Astrocyte (in vitro differentiated cells and primary cell): ENCODE measurements around the gene POU2F3. TPM values are rescaled to one million over a fixed set of nuclear protein-coding genes. Genes with fewer than 3 reads are reported as not detected.

ENCODE experiments used
- DNase-seq: peaks from one replicate; pipeline ENCODE4 v3.0.0-alpha.2; 2010; ENCODE audit warnings: low read depth
- FAIRE-seq: peaks from 2 replicates; lab custom pipeline; 2011; peaks lifted over from hg19 to GRCh38; lab: Jason Lieb, UNC
- H2AFZ ChIP-seq: 2 replicates; pipeline ENCODE4 v1.6.0; 2012; ENCODE audit warnings: low read depth, low read length, inconsistent platforms
- H3K27ac ChIP-seq: 2 replicates; pipeline ENCODE4 v1.5.1; 2011; ENCODE audit warnings: low read depth, low read length, inconsistent platforms
- H3K27me3 ChIP-seq: 2 replicates; pipeline ENCODE4 v1.6.0; 2011; ENCODE audit warnings: low read length, inconsistent platforms; ENCODE audit not compliant: insufficient read depth
- H3K36me3 ChIP-seq: 2 replicates; pipeline ENCODE4 v1.5.1; 2011; ENCODE audit warnings: low read length, inconsistent platforms; ENCODE audit not compliant: insufficient read depth
- H3K4me1 ChIP-seq: 2 replicates; pipeline ENCODE4 v1.5.1; 2011; ENCODE audit warnings: low read length, inconsistent platforms; ENCODE audit not compliant: insufficient read depth
- H3K4me2 ChIP-seq: 2 replicates; pipeline ENCODE4 v1.6.0; 2012; ENCODE audit warnings: low read length, inconsistent platforms
- H3K4me3 ChIP-seq: 2 replicates; pipeline ENCODE4 v1.5.1; 2011; ENCODE audit warnings: low read depth, mild to moderate bottlenecking, low read length, inconsistent platforms; ENCODE audit not compliant: insufficient read depth
- H3K79me2 ChIP-seq: 2 replicates; pipeline ENCODE4 v1.6.0; 2012; ENCODE audit warnings: mild to moderate bottlenecking, low read length, inconsistent platforms; ENCODE audit not compliant: insufficient read depth
- H3K9ac ChIP-seq: 2 replicates; pipeline ENCODE4 v1.6.0; 2012; ENCODE audit warnings: mild to moderate bottlenecking, low read length, inconsistent platforms
- H3K9me3 ChIP-seq: 2 replicates; pipeline ENCODE4 v1.5.1; 2012; ENCODE audit warnings: low read depth, mild to moderate bottlenecking, low read length, inconsistent platforms; ENCODE audit not compliant: insufficient read depth
- H4K20me1 ChIP-seq: 2 replicates; pipeline ENCODE4 v1.6.0; 2012; ENCODE audit warnings: low read length, inconsistent platforms; ENCODE audit not compliant: insufficient read depth
- H3K27ac Mint-ChIP-seq: one replicate; pipeline ENCODE4 v1.8.0; 2021; ENCODE audit warnings: mild to moderate bottlenecking, mixed read lengths; ENCODE audit not compliant: unreplicated experiment
- H3K27me3 Mint-ChIP-seq: one replicate; pipeline ENCODE4 v1.8.0; 2021; ENCODE audit warnings: low read depth, mixed read lengths; ENCODE audit not compliant: unreplicated experiment
- H3K36me3 Mint-ChIP-seq: one replicate; pipeline ENCODE4 v1.8.0; 2021; ENCODE audit warnings: low read depth, mixed read lengths; ENCODE audit not compliant: unreplicated experiment
- H3K4me1 Mint-ChIP-seq: one replicate; pipeline ENCODE4 v1.8.0; 2021; ENCODE audit warnings: low read depth, mixed read lengths; ENCODE audit not compliant: unreplicated experiment
- H3K4me3 Mint-ChIP-seq: one replicate; pipeline ENCODE4 v1.8.0; 2021; ENCODE audit warnings: mild to moderate bottlenecking, moderate library complexity, mixed read lengths; ENCODE audit not compliant: unreplicated experiment
- H3K9me3 Mint-ChIP-seq: one replicate; pipeline ENCODE4 v1.8.0; 2021; ENCODE audit warnings: mild to moderate bottlenecking, mixed read lengths; ENCODE audit not compliant: unreplicated experiment
- EZH2 ChIP-seq: IDR thresholded peaks from 2 replicates; pipeline ENCODE4 v1.6.1; 2012; ENCODE audit warnings: mild to moderate bottlenecking, low read length, inconsistent platforms; ENCODE audit not compliant: insufficient read depth
- total RNA-seq: library from RNA; stranded (reverse); gene quantifications from 2 replicates; pipeline ENCODE4 v1.2.1, GENCODE V29; 2021
- TF ChIP-seq, protein P1 (sequence below): IDR thresholded peaks from 2 replicates; pipeline ENCODE4 v1.5.1; 2011; ENCODE audit warnings: low read depth, mild to moderate bottlenecking, inconsistent platforms, low read length, moderate library complexity; ENCODE audit not compliant: insufficient read depth

POU2F3 gene
- total RNA-seq, 1 donor from 2014 or later, result 0.20 TPM

DNA sequence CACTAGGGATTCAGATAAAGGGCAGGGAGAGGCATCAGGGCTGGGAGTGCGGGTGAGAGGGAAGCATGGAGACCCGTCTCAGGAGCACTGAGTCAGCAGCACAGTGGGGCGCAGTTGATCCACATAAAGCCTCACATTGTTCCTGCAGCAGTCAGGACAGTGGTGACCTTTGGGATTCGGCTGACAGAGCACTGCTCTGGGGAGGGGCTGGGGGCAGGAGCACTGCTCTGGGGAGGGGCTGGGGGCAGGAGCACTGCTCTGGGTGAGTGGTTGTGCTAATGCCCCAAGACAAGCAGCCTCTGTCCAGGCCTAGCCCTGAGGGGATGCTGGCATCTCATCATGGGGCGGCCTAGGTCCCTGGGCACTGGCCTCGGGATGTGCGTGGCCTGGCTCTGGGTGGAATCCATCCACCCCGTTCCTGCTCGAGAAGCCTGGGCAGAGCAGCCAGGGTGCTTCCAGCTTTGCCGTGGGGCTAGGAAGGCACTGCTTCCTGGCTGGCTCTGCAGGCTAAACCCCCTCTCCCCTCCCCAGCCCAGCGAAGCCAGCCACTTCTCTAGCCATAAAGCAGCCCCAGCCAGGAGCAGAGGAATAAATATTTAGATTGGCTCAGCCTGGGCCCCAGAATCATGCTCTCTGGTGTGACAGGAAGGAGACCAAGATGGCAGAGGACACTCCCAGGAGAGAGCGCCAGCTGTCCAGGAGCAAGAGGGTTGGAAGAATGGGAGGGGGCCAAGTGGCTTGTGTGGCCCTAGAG is 21.8 kb upstream of the POU2F3 start:
- Histone ChIP-seq H2AFZ (no peak overlapping the region), H3K36me3 (no peaks in the 10 kb centered on the region), H3K27ac (no peak overlapping the region), H3K27me3 (no peaks in the 10 kb centered on the region), H3K9ac (no peak overlapping the region), H3K4me2 (no peak overlapping the region), H3K4me3 (no peak overlapping the region), H3K79me2 (peaks cover 20% of the 10 kb centered on the region), H3K9me3 (no peaks in the 10 kb centered on the region), H4K20me1 (peaks cover 80% of the 10 kb centered on the region), H3K4me1 (peaks cover 7% of the 10 kb centered on the region)
- no peak overlapping the region for H3K27ac Mint-ChIP-seq
- TF ChIP-seq EZH2, result no peak
- TF ChIP-seq, protein P1, sequence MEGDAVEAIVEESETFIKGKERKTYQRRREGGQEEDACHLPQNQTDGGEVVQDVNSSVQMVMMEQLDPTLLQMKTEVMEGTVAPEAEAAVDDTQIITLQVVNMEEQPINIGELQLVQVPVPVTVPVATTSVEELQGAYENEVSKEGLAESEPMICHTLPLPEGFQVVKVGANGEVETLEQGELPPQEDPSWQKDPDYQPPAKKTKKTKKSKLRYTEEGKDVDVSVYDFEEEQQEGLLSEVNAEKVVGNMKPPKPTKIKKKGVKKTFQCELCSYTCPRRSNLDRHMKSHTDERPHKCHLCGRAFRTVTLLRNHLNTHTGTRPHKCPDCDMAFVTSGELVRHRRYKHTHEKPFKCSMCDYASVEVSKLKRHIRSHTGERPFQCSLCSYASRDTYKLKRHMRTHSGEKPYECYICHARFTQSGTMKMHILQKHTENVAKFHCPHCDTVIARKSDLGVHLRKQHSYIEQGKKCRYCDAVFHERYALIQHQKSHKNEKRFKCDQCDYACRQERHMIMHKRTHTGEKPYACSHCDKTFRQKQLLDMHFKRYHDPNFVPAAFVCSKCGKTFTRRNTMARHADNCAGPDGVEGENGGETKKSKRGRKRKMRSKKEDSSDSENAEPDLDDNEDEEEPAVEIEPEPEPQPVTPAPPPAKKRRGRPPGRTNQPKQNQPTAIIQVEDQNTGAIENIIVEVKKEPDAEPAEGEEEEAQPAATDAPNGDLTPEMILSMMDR, result no peak
- peaks cover 2% of the 10 kb centered on the region for H3K9me3 Mint-ChIP-seq
- H3K27me3 Mint-ChIP-seq, result peaks cover 21% of the 10 kb centered on the region
- FAIRE-seq (no peak), DNase-seq (no peak)
- peaks cover 16% of the 10 kb centered on the region for H3K4me1 Mint-ChIP-seq
- no peak overlapping the region for H3K4me3 Mint-ChIP-seq
- H3K36me3 Mint-ChIP-seq, result peaks cover 25% of the 10 kb centered on the region

DNA sequence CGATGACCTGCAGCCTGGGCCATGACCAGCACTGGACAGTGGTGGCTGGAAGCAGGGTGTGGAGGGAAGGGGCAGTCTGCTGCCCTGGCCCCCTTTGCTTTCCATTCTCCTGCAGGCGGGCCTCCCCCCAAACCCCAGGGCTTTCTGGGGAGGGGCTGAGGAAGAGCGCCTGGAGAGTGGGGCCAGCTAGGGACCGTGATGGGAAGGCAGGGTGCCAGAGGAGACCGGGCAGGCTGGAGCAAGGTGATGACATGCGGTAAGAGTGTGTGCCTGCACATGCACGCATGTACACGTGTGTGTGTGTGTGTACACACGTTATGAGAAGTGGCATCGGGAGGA is 21.3 kb upstream of the POU2F3 start:
- H3K4me1 ChIP-seq, result peaks cover 7% of the 10 kb centered on the region
- TF ChIP-seq, protein P1, result no peak
- TF ChIP-seq EZH2, result no peak
- H3K79me2 ChIP-seq, result peaks cover 14% of the 10 kb centered on the region
- H3K9me3 ChIP-seq, result no peaks in the 10 kb centered on the region
- no peaks in the 10 kb centered on the region for H3K36me3 ChIP-seq
- Mint-ChIP-seq H3K4me1 (peaks cover 13% of the 10 kb centered on the region), H3K9me3 (peaks cover 2% of the 10 kb centered on the region), H3K36me3 (peaks cover 25% of the 10 kb centered on the region), H3K27me3 (peaks cover 21% of the 10 kb centered on the region), H3K4me3 (no peak overlapping the region), H3K27ac (no peak overlapping the region)
- H3K4me3 ChIP-seq, result no peak overlapping the region
- H2AFZ ChIP-seq, result no peak overlapping the region
- no peak overlapping the region for H3K4me2 ChIP-seq
- DNase-seq (no peak), FAIRE-seq (no peak)
- no peak overlapping the region for H3K27ac ChIP-seq
- no peak overlapping the region for H3K9ac ChIP-seq
- H4K20me1 ChIP-seq, result peaks cover 75% of the 10 kb centered on the region
- H3K27me3 ChIP-seq, result no peaks in the 10 kb centered on the region

DNA sequence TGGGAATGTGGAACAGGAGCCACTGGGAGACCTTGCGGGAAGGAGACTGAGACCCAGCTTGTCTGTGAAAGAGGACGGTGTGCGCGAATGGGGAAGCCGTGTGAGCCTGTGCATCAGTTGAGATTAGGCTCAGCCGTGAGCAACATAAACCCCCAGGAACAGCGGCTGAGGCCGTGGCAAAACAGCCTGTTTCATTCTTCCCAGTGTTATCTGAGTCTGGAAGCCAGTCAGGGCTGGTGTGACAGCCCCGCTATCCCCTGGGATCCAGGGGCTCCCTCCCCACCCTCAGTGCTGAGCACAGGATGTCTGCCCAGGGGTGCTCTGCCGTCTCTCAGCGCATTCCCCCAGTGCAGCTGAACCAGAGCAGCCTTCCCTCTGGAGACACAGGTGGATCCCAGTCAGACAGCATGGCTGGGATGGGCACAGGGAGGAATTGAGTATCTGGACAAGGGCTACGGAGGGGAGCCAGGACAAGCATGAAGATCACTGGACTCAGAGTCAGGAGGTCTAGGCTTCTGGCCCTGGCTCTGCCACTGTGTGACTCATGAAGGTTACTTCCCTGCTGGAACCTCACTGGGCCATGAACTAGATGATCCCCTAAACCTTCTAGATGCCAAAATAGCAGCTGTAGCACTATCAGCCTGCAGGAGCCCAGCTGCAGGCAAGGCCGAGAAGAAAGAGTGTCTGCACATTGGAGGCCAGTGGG is 20.6 kb upstream of the POU2F3 start:
- Histone ChIP-seq H3K9me3 (no peaks in the 10 kb centered on the region), H3K79me2 (peaks cover 8% of the 10 kb centered on the region), H3K36me3 (no peaks in the 10 kb centered on the region), H3K4me2 (no peak overlapping the region), H3K4me3 (no peak overlapping the region), H4K20me1 (peaks cover 70% of the 10 kb centered on the region), H3K4me1 (peaks cover 7% of the 10 kb centered on the region), H3K27ac (no peak overlapping the region), H3K9ac (no peak overlapping the region), H3K27me3 (no peaks in the 10 kb centered on the region), H2AFZ (no peak overlapping the region)
- peaks cover 2% of the 10 kb centered on the region for H3K9me3 Mint-ChIP-seq
- no peak overlapping the region for H3K4me3 Mint-ChIP-seq
- FAIRE-seq, result no peak
- H3K27ac Mint-ChIP-seq, result no peak overlapping the region
- TF ChIP-seq EZH2, result no peak
- TF ChIP-seq, protein P1, result no peak
- peaks cover 23% of the 10 kb centered on the region for H3K27me3 Mint-ChIP-seq
- peaks cover 21% of the 10 kb centered on the region for H3K36me3 Mint-ChIP-seq
- H3K4me1 Mint-ChIP-seq, result peaks cover 13% of the 10 kb centered on the region
- DNase-seq, result no peak
